GM12878 (cell line): ENCODE measurements around the gene PCSK9. TPM values are rescaled to one million over a fixed set of nuclear protein-coding genes. Genes with fewer than 3 reads are reported as not detected.

ENCODE experiments used
- ATAC-seq: fragments of 200-7000 bp; cut with Tn5 transposase; 3 replicates; pipeline ENCODE4 v1.9.1; 2020; ENCODE audit warnings: mild to moderate bottlenecking, moderate library complexity
- BruUV-seq: library from RNA; stranded (reverse); fragments of 400-500 nt; replicated peaks from 2 replicates; lab custom pipeline; 2021; lab: Mats Ljungman, UMichigan
- CTCF ChIA-PET: fragments of 300-600 bp; sonication (Branson Sonifier 250); formaldehyde crosslinking; extraction: SDS; loops from one replicate; lab custom pipeline; 2021; ENCODE audit warnings: inconsistent platforms; lab: Yijun Ruan, JAX
- POLR2A ChIA-PET: fragments of 350-600 bp; formaldehyde crosslinking; extraction: SDS; loops from one replicate; lab custom pipeline; 2021; ENCODE audit warnings: inconsistent platforms; lab: Charles Lee
- RAD21 ChIA-PET: fragments of 300-600 bp; sonication (Branson Sonifier 250); formaldehyde crosslinking; loops from one replicate; lab custom pipeline; 2023; ENCODE audit warnings: antibody characterized with exemption; ENCODE audit not compliant: unreplicated experiment; lab: Charles Lee
- SMC1A ChIA-PET: fragments of 300-600 bp; sonication (Branson Sonifier 250); formaldehyde crosslinking; loops from one replicate; lab custom pipeline; 2023; ENCODE audit not compliant: unreplicated experiment, uncharacterized antibody; lab: Charles Lee
- DNase-seq: peaks from one replicate; pipeline ENCODE4 v3.0.0-alpha.2; 2011; ENCODE audit warnings: low read depth, low spot score
- FAIRE-seq: peaks from 3 replicates; lab custom pipeline; 2011; peaks lifted over from hg19 to GRCh38; lab: Jason Lieb, UNC
- H2AFZ ChIP-seq: 2 replicates; pipeline ENCODE4 v1.6.0; 2011; ENCODE audit warnings: low read depth, low read length, control low read depth; ENCODE audit not compliant: control insufficient read depth
- H3K27ac ChIP-seq: 2 replicates; pipeline ENCODE4 v1.5.1; 2011; ENCODE audit warnings: control low read depth; ENCODE audit not compliant: control insufficient read depth, insufficient read depth
- H3K27me3 ChIP-seq, 2 experiments: replicated peaks in 1 of 2; 2 replicates each; pipeline versions ENCODE4 v1.6.0 to v1.6.1; 2011; ENCODE audit warnings: low read length in 1 of 2; ENCODE audit not compliant: control insufficient read depth in 2 of 2, insufficient read depth in 2 of 2
- H3K36me3 ChIP-seq, 2 experiments: 2 replicates each; pipeline ENCODE4 v1.5.1; 2011; ENCODE audit warnings: low read length in 1 of 2; ENCODE audit not compliant: control insufficient read depth in 2 of 2, insufficient read depth in 2 of 2
- H3K4me1 ChIP-seq: 2 replicates; pipeline ENCODE4 v1.6.1; 2011; ENCODE audit warnings: mild to moderate bottlenecking, low read length, moderate library complexity, mixed read lengths; ENCODE audit not compliant: control insufficient read depth, insufficient read depth
- H3K4me2 ChIP-seq: 2 replicates; pipeline ENCODE4 v1.6.0; 2011; ENCODE audit warnings: control low read depth; ENCODE audit not compliant: control insufficient read depth, insufficient read depth
- H3K4me3 ChIP-seq: fragments of 200-600 bp; sonication (generic); 2 replicates; pipeline ENCODE4 v1.5.1; 2016
- H3K79me2 ChIP-seq: 2 replicates; pipeline ENCODE4 v1.6.0; 2011; ENCODE audit warnings: low read length; ENCODE audit not compliant: control insufficient read depth, insufficient read depth
- H3K9ac ChIP-seq: 2 replicates; pipeline ENCODE4 v1.8.0; 2011; ENCODE audit warnings: low read length, control low read depth, mixed read lengths; ENCODE audit not compliant: control insufficient read depth, insufficient read depth
- H3K9me3 ChIP-seq: replicated peaks from 3 replicates; pipeline ENCODE4 v1.5.1; 2011; ENCODE audit warnings: mild to moderate bottlenecking, low read length; ENCODE audit not compliant: control insufficient read depth, insufficient read depth
- H4K20me1 ChIP-seq: 2 replicates; pipeline ENCODE4 v1.6.0; 2011; ENCODE audit not compliant: control insufficient read depth, insufficient read depth
- HDAC2 ChIP-seq: fragments of 200-600 bp; sonication (generic); IDR thresholded peaks from 2 replicates; pipeline ENCODE4 v1.6.1; 2017
- IRF4 ChIP-seq: IDR thresholded peaks from 2 replicates; pipeline ENCODE4 v1.6.1; 2011; ENCODE audit warnings: low read depth, low read length
- MYB ChIP-seq: fragments of 150-350 bp; IDR thresholded peaks from 2 replicates; pipeline ENCODE4 v1.6.1; 2014; ENCODE audit warnings: mild to moderate bottlenecking, low read depth, low read length, borderline replicate concordance
- NR2C2 ChIP-seq: IDR thresholded peaks from 2 replicates; pipeline ENCODE4 v1.6.1; 2011; ENCODE audit warnings: borderline replicate concordance, low read depth; ENCODE audit not compliant: control insufficient read depth, insufficient read length
- NRF1 ChIP-seq: conservative IDR thresholded peaks from 2 replicates; pipeline ENCODE4 v1.6.1; 2011; ENCODE audit warnings: mild to moderate bottlenecking, low read depth, low read length, improper control_type of control experiment
- RAD21 ChIP-seq: IDR thresholded peaks from 2 replicates; pipeline ENCODE4 v1.6.1; 2011; ENCODE audit warnings: mild to moderate bottlenecking, low read depth, low read length, moderate library complexity; ENCODE audit not compliant: insufficient read depth
- RELA ChIP-seq: fragments of 450-650 bp; IDR thresholded peaks from 2 replicates; pipeline ENCODE4 v1.8.0; 2014; ENCODE audit warnings: borderline replicate concordance; ENCODE audit not compliant: partially characterized antibody
- SIX5 ChIP-seq: IDR thresholded peaks from 2 replicates; pipeline ENCODE4 v1.6.1; 2011; ENCODE audit warnings: mild to moderate bottlenecking, low read depth, low read length, moderate library complexity; ENCODE audit not compliant: severe bottlenecking
- SUPT20H ChIP-seq: IDR thresholded peaks from 2 replicates; pipeline ENCODE4 v1.6.1; 2011; ENCODE audit warnings: low read depth, mild to moderate bottlenecking, low read length, moderate library complexity, borderline replicate concordance; ENCODE audit not compliant: control insufficient read depth
- YY1 ChIP-seq: IDR thresholded peaks from 2 replicates; pipeline ENCODE4 v1.6.1; 2011; ENCODE audit warnings: low read depth, mild to moderate bottlenecking, low read length
- WGBS: methylation state at CpG from one replicate; pipeline ENCODE4 v1.1.6; 2016; ENCODE audit warnings: low lambda C conversion rate; ENCODE audit not compliant: insufficient replicate concordance, insufficient coverage; ENCODE audit errors: missing lambda C conversion rate; 5-methylcytosine and 5-hydroxymethylcytosine counted together
- in situ Hi-C: fragments of 300-500 bp; cut with MboI; formaldehyde crosslinking; loops from 9 replicates; pipeline ENCODE4 v1.14.3; 2018; ENCODE audit warnings: mixed read lengths
- intact Hi-C: fragments of 100-400 bp; cut with micrococcal nuclease; formaldehyde crosslinking; loops from one replicate; pipeline ENCODE4 v1.14.2; 2022; ENCODE audit not compliant: unreplicated experiment
- polyA plus RNA-seq, 11 experiments: library from polyadenylated mRNA; depleted of rRNA in 4 of 11; unstranded in 6 of 11; stranded (reverse) in 5 of 11; fragments of >200 nt; fragmentation: Nextera tagmentation in 4 of 11; fragmentation: Illumina TruSeq in 1 of 11; extraction: Ambion mirVana in 4 of 11; extraction: Trizol in 1 of 11; gene quantifications; 1 replicate in 1 of 11; 2 replicates in 10 of 11; pipeline versions ENCODE4 v1.2.1 to v1.2.3, GENCODE V29; 2011 to 2016; ENCODE audit warnings: inconsistent platforms in 2 of 11, missing spikeins in 2 of 11, low read depth in 1 of 11
- total RNA-seq, 4 experiments: library from RNA; depleted of rRNA in 3 of 4; stranded (reverse); fragments of >200 nt in 3 of 4; fragmentation: Illumina TruSeq in 1 of 4; extraction: Trizol in 1 of 4; gene quantifications; 2 replicates each; pipeline versions ENCODE4 v1.2.1 to v1.2.3, GENCODE V29; 2013 to 2021
- TF ChIP-seq, protein P1 (sequence below): IDR thresholded peaks from 2 replicates; pipeline ENCODE4 v1.6.1; 2011; ENCODE audit warnings: mild to moderate bottlenecking, low read depth, low read length, moderate library complexity; ENCODE audit not compliant: insufficient replicate concordance
- TF ChIP-seq, protein P2 (sequence below): fragments of 450-650 bp; IDR thresholded peaks from 2 replicates; pipeline ENCODE4 v1.6.1; 2017; ENCODE audit warnings: borderline replicate concordance
- TF ChIP-seq, protein P3 (sequence below): fragments of 450-650 bp; formaldehyde crosslinking; IDR thresholded peaks from 2 replicates; pipeline ENCODE4 v1.4.0; 2022; ENCODE audit warnings: mild to moderate bottlenecking, moderate library complexity

PCSK9 gene
- total and polyA plus RNA-seq, 10 of the 15 experiments (the other 5 are each of a cell fraction or from before 2014, with no cell fraction given), result 0.03 to 0.15 TPM; not detected in 8

DNA sequence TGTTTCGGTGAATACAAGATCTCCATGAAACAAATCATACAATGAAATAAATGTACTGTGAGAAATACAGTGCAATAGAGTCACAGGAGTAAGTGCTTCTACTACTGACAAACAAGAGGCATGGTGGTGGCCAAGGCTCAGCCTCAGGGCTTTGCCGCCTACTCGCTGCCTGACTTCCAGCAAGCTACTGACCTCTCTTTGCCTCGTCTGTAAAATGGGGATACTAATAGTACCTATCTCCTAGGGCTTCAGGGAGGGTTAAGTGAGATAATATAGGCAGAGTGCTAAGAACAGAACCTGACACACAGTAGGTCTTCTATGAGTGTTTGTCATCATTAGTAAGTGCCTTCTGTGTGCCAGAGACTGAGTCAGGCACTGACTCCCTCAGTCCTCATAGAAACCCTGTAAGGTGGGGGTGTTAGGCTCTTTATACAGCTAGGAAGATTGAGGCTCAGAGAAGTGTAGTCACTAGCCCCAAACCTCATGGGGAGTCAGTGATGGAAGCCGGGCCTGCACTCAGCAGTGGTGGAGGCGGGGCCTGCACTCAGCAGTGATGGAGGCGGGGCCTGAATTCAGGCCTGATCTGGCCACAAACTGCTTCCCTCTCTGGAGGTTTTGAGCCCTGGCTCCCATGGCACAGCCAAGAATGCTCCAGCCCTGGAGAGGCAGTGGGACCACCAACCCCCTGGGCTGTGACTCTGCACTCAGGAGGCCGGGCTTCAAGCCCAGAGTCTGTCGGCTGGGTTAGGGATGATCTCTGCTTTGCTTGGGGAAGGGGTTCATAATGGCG lies 33.8 kb upstream of the PCSK9 start:
- CTCF ChIA-PET, result interaction anchor here (1.0 kb wide), 1 partner anchor 271 kb away, joined by 3 read pairs; no protein-coding TSS in a partner anchor
- peak; percentile 56 for ATAC-seq
- Histone ChIP-seq H3K27ac (no peak overlapping the region), H3K79me2 (no peaks in the 10 kb centered on the region), H3K9me3 (no peaks in the 10 kb centered on the region; the same call in 2 of the 3 replicates), H4K20me1 (no peaks in the 10 kb centered on the region), H3K27me3 (no peaks in the 10 kb centered on the region; a peak in 2 of 4 replicates), H3K4me3 (no peak overlapping the region), H3K36me3 (no peaks in the 10 kb centered on the region), H3K4me2 (no peak overlapping the region), H3K9ac (no peak overlapping the region), H3K4me1 (no peaks in the 10 kb centered on the region), H2AFZ (no peak overlapping the region)
- BruUV-seq, result no TSS peak
- in situ Hi-C loops (no loop called here), intact Hi-C loops (no loop called here)
- 42% methylated on average over 10 of the region's 10 CpGs for WGBS
- SMC1A ChIA-PET, result no interaction called here
- DNase-seq, result no peak
- POLR2A ChIA-PET, result no interaction called here
- RAD21 ChIA-PET, result no interaction called here
- FAIRE-seq, result no peak
- TF ChIP-seq HDAC2, result no peak
- TF ChIP-seq, protein P1, sequence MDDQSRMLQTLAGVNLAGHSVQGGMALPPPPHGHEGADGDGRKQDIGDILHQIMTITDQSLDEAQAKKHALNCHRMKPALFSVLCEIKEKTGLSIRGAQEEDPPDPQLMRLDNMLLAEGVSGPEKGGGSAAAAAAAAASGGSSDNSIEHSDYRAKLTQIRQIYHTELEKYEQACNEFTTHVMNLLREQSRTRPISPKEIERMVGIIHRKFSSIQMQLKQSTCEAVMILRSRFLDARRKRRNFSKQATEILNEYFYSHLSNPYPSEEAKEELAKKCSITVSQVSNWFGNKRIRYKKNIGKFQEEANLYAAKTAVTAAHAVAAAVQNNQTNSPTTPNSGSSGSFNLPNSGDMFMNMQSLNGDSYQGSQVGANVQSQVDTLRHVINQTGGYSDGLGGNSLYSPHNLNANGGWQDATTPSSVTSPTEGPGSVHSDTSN, result no peak
- TF ChIP-seq MYB, result no peak
- TF ChIP-seq SUPT20H, result no peak
- TF ChIP-seq YY1, result no peak
- TF ChIP-seq NRF1, result no peak
- no peak for TF ChIP-seq IRF4
- no peak for TF ChIP-seq NR2C2
- no peak for TF ChIP-seq RAD21
- TF ChIP-seq, protein P2, sequence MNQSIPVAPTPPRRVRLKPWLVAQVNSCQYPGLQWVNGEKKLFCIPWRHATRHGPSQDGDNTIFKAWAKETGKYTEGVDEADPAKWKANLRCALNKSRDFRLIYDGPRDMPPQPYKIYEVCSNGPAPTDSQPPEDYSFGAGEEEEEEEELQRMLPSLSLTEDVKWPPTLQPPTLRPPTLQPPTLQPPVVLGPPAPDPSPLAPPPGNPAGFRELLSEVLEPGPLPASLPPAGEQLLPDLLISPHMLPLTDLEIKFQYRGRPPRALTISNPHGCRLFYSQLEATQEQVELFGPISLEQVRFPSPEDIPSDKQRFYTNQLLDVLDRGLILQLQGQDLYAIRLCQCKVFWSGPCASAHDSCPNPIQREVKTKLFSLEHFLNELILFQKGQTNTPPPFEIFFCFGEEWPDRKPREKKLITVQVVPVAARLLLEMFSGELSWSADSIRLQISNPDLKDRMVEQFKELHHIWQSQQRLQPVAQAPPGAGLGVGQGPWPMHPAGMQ, result no peak
- no peak for TF ChIP-seq SIX5
- no peak for TF ChIP-seq RELA
- TF ChIP-seq, protein P3, sequence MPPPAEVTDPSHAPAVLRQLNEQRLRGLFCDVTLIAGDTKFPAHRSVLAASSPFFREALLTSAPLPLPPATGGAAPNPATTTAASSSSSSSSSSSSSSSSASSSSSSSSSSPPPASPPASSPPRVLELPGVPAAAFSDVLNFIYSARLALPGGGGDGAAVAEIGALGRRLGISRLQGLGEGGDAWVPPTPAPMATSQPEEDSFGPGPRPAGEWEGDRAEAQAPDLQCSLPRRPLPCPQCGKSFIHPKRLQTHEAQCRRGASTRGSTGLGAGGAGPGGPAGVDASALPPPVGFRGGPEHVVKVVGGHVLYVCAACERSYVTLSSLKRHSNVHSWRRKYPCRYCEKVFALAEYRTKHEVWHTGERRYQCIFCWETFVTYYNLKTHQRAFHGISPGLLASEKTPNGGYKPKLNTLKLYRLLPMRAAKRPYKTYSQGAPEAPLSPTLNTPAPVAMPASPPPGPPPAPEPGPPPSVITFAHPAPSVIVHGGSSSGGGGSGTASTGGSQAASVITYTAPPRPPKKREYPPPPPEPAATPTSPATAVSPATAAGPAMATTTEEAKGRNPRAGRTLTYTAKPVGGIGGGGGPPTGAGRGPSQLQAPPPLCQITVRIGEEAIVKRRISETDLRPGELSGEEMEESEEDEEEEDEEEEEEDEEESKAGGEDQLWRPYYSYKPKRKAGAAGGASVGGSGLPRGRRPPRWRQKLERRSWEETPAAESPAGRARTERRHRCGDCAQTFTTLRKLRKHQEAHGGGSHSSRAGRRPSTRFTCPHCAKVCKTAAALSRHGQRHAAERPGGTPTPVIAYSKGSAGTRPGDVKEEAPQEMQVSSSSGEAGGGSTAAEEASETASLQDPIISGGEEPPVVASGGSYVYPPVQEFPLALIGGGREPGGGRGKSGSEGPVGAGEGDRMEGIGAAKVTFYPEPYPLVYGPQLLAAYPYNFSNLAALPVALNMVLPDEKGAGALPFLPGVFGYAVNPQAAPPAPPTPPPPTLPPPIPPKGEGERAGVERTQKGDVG (CRISPR knock-in tag), result no peak
